ENCODE results near the gene MAP4K2. TPM values are rescaled to one million over a fixed set of nuclear protein-coding genes. Genes with fewer than 3 reads are reported as not detected.

Gene MAP4K2
- total RNA-seq, 3 donors from 2014 or later = 8.7 to 16.8 (median 14.1) TPM

- peaks cover 31% of the 10 kb centered on the region for H3K4me1 ChIP-seq (ENCODE audit: low read depth)
- ATAC-seq (peak; percentile 77), DNase-seq (peak; percentile 90 to 92 (median 92))
- intact Hi-C loops (cut with DNase I, micrococcal nuclease) = loop anchor here (5.0 kb wide), 1 partner anchor 48 kb away; no protein-coding TSS in a partner anchor
- no peaks in the 10 kb centered on the region for H3K36me3 ChIP-seq (ENCODE audit: low read depth)
- H3K9me3 ChIP-seq = no peaks in the 10 kb centered on the region
- TF ChIP-seq CTCF (IDR thresholded peaks at IDR 0.05) = peak; percentile 69
- peak within 1 kb of the TSS; percentile 38 for H3K4me3 ChIP-seq
These were observed 41.5 kb upstream of the MAP4K2 start, which contains the start of gene CDC42BPG for GRCh38 chr11:64844330-64845128. Gene CDC42BPG, minus strand, starts transcription at chr11:64844653. Its CDS starts 84 bp downstream, at chr11:64844569.

DNA sequence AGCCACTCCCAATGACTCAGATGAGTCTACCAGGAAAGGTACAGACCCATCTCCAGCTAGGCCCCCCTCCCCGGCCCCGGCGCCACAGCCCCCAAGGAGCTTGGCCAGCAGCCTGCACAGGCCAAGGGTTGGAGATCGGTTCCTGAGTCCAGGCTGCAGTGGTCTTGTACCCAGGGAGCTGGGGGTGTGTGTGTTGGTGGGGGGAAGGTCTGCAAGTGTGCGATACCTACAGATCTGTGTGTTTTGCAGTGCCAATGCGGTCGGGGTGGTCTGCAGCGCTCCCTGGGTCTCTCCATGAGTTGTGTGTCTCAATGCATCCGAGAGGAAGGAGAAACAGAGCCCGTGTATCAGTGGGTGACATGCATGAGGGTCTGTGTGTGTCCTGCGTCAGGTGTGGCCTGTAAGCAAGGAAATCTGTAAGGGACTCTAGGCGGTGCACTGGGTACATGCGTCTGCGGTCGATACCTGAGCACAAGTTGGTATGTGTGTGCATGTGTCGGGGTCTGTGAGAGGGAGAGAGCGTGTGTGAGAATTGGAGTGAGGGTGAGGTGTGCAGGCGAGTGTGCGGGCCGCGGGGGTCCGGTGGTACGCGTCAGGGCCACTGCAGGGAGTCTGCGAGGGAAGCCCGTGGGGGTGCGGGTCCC is 40.8 kb upstream of the MAP4K2 start:
- no peak for TF ChIP-seq CTCF (IDR thresholded peaks at IDR 0.05)
- DNase-seq (peak in 1 of 3 donors; percentile 39), ATAC-seq (peak; percentile 1)
- peak overlapping the region; percentile 38 for H3K4me3 ChIP-seq
- H3K9me3 ChIP-seq = no peaks in the 10 kb centered on the region
- intact Hi-C loops (cut with DNase I, micrococcal nuclease) = no loop called here
- H3K4me1 ChIP-seq (ENCODE audit: low read depth) = peaks cover 25% of the 10 kb centered on the region
- H3K36me3 ChIP-seq (ENCODE audit: low read depth) = no peaks in the 10 kb centered on the region

DNA sequence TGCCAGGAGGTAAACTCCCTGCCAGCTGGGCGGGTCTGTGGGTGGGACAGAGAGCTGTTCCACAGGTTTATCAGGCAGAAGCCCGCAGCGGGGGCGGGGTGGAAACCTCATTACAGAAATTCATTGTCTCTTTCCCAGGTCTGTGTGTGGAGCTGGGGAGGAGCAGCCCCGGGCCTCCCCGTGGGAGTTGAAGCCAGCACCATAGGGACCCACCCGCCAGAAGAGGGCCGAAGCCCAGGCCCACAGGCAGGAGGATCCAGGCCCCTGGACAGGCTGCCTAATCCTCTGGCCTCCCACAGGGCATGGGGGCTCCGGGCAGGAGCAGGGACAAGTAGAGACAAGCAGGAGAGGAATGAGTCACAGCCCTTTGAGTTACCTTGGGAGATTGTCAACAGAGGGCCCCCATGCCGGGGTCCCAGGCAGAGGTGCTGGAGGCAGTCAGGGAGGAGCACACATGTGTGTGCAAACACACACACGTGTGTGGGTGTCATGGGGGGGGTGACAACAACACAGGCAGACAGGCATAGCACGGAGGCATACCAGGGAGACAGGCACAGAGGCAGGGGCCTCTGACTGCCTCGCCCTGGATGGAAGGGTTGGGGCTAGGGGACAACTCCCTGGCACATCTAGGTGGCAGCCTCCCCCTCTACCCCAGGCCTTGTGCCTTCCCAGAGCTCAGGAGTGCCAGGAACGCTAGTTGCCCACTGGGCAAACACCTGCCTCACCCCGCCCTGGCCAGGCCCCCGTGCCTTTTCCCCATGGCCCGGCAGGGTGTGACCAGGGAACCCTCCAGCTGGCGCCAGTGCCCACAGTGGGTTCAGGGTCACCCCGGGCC is 40.1 kb upstream of the MAP4K2 start:
- intact Hi-C loops (cut with DNase I, micrococcal nuclease) = no loop called here
- Histone ChIP-seq H3K4me3 (peak overlapping the region; percentile 9), H3K36me3 (ENCODE audit: low read depth) (peaks cover 2% of the 10 kb centered on the region), H3K4me1 (ENCODE audit: low read depth) (peaks cover 17% of the 10 kb centered on the region), H3K9me3 (no peaks in the 10 kb centered on the region)
- no peak for TF ChIP-seq CTCF (IDR thresholded peaks at IDR 0.05)
- ATAC-seq (peak; percentile 60), DNase-seq (peak; percentile 85 to 91 (median 88))

- TF ChIP-seq CTCF (IDR thresholded peaks at IDR 0.05) = no peak
- no peaks in the 10 kb centered on the region for H3K9me3 ChIP-seq
- ATAC-seq (no peak), DNase-seq (peak in 1 of 3 donors; percentile 48)
- intact Hi-C loops (cut with DNase I, micrococcal nuclease) = no loop called here
- H3K4me1 ChIP-seq (ENCODE audit: low read depth) = peaks cover 10% of the 10 kb centered on the region
- peaks cover 2% of the 10 kb centered on the region for H3K36me3 ChIP-seq (ENCODE audit: low read depth)
- no peak overlapping the region for H3K4me3 ChIP-seq
These were observed 39.3 kb upstream of the MAP4K2 start for GRCh38 chr11:64842366-64842759.

DNA sequence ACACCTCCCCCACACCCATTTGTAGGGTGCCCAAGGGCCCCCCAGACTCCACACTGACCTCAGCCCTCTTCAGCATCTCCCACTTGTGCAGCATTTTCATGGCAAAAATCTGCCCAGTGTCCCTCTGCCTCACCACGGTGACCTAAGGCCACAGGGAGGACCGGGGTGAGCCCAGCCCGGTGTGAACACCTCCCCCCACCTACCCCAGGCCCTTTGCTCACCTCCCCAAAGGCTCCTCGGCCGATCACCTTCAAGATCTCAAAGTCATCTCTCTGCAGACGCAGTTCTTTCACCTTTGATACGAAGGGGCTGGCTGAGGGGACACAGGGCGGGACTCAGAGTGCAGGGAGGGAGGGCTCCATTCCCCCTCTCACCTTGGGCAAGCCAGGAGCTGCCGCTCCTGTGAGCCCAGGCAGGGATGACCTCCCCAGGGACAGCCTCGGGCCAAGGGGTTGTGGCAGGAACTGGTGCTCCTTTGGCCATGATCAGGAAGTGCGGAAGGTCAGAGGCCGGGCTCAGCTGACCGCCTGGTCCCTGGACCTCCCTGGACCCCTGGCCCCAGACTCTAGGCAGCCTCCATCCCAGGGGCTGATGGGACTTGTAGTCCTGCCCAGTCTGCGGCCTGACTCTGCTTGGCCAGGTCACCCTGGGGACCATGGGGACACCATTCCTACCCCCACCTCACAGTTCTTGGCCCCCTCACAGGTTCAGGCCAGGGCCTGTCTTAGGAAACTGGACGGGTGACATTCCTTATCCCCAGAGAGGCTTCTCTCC is 38.8 kb upstream of the MAP4K2 start:
- Histone ChIP-seq H3K36me3 (ENCODE audit: low read depth) (peaks cover 2% of the 10 kb centered on the region), H3K4me1 (ENCODE audit: low read depth) (peaks cover 7% of the 10 kb centered on the region), H3K9me3 (no peaks in the 10 kb centered on the region), H3K4me3 (no peak overlapping the region)
- intact Hi-C loops (cut with DNase I, micrococcal nuclease) = no loop called here
- ATAC-seq (no peak), DNase-seq (peak in 1 of 3 donors; percentile 48)
- TF ChIP-seq CTCF (IDR thresholded peaks at IDR 0.05) = no peak
